ENCODE data around the gene SLC25A21.
"Not testable (repeated sequence)": the region's sequence is repeated elsewhere in the genome, so short reads cannot be mapped to it uniquely, and the experiment has no call there.

The SLC25A21 gene

DNA sequence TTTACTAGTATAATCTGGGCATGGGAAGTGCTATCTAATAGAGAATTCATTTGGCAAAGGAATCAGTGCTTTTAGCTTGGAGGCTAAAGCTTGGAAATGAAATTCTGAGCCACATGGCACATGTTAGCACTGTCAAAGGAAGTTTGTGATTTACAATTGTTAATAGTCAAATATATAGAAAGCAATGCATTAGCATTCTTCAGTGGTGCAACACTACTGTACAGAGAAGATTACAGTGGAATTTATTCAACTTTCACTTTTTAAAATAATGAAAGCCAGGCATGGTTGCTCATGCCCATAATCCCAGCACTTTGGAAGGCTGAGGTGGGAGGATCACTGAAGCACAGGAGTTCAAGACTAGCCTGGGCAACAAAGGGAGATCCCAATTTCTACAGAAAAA, 464.8 kb downstream of the SLC25A21 start:
- no peaks in the 10 kb centered on the region for H3K4me1 ChIP-seq (ENCODE audit: insufficient read depth, low read length)
- no peak overlapping the region for H3K4me3 ChIP-seq (ENCODE audit: low read depth in 1 of 2, low read length in 2 of 2)
- no peak overlapping the region for H3K9ac ChIP-seq (ENCODE audit: low read length)
- no peaks in the 10 kb centered on the region for H3K9me3 ChIP-seq (ENCODE audit: low read length)
- no peaks in the 10 kb centered on the region for H3K36me3 ChIP-seq (ENCODE audit: insufficient read depth, low read length)
- no peaks in the 10 kb centered on the region for H3K27me3 ChIP-seq (ENCODE audit: control insufficient read depth in 1 of 2, insufficient read depth in 2 of 2, low read length in 2 of 2)
- H3K27ac ChIP-seq (ENCODE audit: low read depth, low read length), result no peak overlapping the region

GRCh38 chr14:36702474-36702873, 469.9 kb downstream of the SLC25A21 start:
- Histone ChIP-seq H3K36me3 (ENCODE audit: insufficient read depth, low read length) (no peaks in the 10 kb centered on the region), H3K27ac (ENCODE audit: low read depth, low read length) (no peak overlapping the region), H3K4me3 (ENCODE audit: low read depth in 1 of 2, low read length in 2 of 2) (no peak overlapping the region), H3K4me1 (ENCODE audit: insufficient read depth, low read length) (no peaks in the 10 kb centered on the region), H3K9ac (ENCODE audit: low read length) (no peak overlapping the region), H3K9me3 (ENCODE audit: low read length) (no peaks in the 10 kb centered on the region), H3K27me3 (ENCODE audit: control insufficient read depth in 1 of 2, insufficient read depth in 2 of 2, low read length in 2 of 2) (no peaks in the 10 kb centered on the region)

DNA sequence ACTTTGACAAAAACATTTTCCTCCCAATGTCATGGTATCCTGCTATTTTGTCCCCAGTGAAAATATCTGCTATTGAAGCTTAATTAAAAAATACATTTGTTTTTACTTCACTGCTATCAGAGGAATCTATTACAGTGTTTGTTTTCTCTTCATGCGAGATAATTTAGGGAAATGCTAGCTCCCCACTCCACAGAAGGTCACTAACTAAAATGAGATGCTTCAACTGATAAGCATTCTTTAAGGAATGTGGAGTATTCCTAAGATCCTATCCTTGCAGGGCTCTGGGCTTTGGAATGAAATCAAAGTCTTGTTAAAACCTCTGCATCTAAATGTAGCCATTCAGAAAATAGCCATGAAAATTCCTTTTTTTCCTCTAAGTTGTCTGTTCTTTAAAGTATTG, 471.3 kb downstream of the SLC25A21 start:
- H3K27me3 ChIP-seq (ENCODE audit: control insufficient read depth in 1 of 2, insufficient read depth in 2 of 2, low read length in 2 of 2), result no peaks in the 10 kb centered on the region
- H3K4me3 ChIP-seq (ENCODE audit: low read depth in 1 of 2, low read length in 2 of 2), result no peak overlapping the region
- no peaks in the 10 kb centered on the region for H3K36me3 ChIP-seq (ENCODE audit: insufficient read depth, low read length)
- no peak overlapping the region for H3K27ac ChIP-seq (ENCODE audit: low read depth, low read length)
- no peaks in the 10 kb centered on the region for H3K9me3 ChIP-seq (ENCODE audit: low read length)
- H3K4me1 ChIP-seq (ENCODE audit: insufficient read depth, low read length), result no peaks in the 10 kb centered on the region
- no peak overlapping the region for H3K9ac ChIP-seq (ENCODE audit: low read length)

DNA sequence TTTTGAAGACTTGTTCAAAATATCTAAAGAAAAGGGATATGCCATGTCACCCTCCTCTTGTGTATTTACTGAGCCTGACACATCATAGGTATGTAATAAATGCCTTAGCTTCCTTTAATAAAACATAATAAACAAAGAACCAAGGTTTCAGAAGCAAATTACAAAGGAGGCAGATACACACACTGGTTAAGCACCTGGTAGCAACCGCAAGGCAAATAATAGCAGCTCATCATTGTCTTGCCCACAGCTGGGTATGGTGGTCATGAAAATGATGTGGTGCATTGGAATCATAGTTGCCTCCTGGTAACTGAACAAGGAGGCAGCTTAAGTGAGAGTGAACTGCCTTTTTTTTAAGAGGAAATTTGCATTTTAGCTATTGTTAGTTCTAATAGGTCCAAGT, 471.8 kb downstream of the SLC25A21 start:
- Histone ChIP-seq H3K27me3 (ENCODE audit: control insufficient read depth in 1 of 2, insufficient read depth in 2 of 2, low read length in 2 of 2) (no peaks in the 10 kb centered on the region), H3K36me3 (ENCODE audit: insufficient read depth, low read length) (no peaks in the 10 kb centered on the region), H3K27ac (ENCODE audit: low read depth, low read length) (no peak overlapping the region), H3K9ac (ENCODE audit: low read length) (no peak overlapping the region), H3K4me1 (ENCODE audit: insufficient read depth, low read length) (no peaks in the 10 kb centered on the region), H3K4me3 (ENCODE audit: low read depth in 1 of 2, low read length in 2 of 2) (no peak overlapping the region), H3K9me3 (ENCODE audit: low read length) (no peaks in the 10 kb centered on the region)

DNA sequence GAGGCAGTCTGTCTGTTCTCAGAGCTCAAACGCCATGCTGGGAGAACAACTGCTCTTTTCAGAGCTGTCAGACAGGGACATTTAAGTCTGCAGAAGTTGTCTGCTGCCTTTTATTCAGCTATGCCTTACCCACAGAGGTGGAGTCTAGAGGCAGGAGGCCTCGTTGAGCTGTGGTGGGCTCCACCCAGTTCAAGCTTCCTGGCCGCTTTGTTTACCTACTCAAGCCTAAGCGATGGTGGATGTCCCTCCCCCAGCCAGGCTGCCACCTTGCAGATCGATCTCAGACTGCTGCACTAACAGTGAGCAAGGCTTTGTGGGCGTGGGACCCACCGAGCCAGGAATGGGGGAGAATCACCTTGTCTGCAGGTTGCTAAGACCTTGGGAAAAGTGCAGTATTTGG, 473.0 kb downstream of the SLC25A21 start:
- not testable (repeated sequence) for H3K4me1 ChIP-seq (ENCODE audit: insufficient read depth, low read length); H3K36me3 ChIP-seq (ENCODE audit: insufficient read depth, low read length); H3K4me3 ChIP-seq (ENCODE audit: low read depth in 1 of 2, low read length in 2 of 2); H3K27ac ChIP-seq (ENCODE audit: low read depth, low read length); H3K9me3 ChIP-seq (ENCODE audit: low read length); H3K27me3 ChIP-seq (ENCODE audit: control insufficient read depth in 1 of 2, insufficient read depth in 2 of 2, low read length in 2 of 2); H3K9ac ChIP-seq (ENCODE audit: low read length)

DNA sequence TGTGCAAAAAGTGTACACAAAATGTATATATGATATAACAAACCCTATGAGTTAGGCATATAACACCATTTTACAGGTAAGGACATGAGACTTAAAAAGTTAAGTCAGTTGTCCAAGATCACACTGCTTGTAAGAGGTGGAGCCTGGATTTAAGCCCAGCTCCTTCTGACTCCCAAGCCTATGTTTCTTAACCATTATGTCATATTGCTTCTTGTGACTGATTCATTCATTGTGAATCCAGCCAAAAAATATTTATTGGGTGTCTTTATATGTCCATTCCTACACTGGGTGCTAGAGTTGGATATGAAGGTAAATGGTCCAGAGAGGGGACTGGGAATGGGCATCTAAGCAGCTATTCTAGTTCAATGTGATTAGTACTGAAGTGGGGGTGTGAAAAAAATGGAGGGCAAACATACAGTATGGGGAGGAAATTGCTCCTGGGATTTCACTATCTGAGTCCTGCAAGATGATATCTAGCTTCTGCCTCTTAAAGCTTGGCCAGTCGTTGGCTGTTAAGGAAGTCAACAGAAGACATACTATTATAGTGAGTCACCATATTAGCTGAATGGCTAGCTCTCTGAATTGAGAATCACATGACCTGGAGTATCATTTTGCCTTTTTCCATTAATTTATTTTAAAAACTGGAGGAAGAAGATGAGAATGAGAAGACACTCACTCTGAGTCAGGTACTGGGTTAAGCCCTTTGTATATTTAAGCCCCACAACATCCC, 481.9 kb downstream of the SLC25A21 start:
- Histone ChIP-seq H3K27me3 (ENCODE audit: control insufficient read depth in 1 of 2, insufficient read depth in 2 of 2, low read length in 2 of 2) (no peaks in the 10 kb centered on the region), H3K9ac (ENCODE audit: low read length) (no peak overlapping the region), H3K4me3 (ENCODE audit: low read depth in 1 of 2, low read length in 2 of 2) (no peak overlapping the region), H3K4me1 (ENCODE audit: insufficient read depth, low read length) (no peaks in the 10 kb centered on the region), H3K27ac (ENCODE audit: low read depth, low read length) (no peak overlapping the region), H3K9me3 (ENCODE audit: low read length) (no peaks in the 10 kb centered on the region), H3K36me3 (ENCODE audit: insufficient read depth, low read length) (no peaks in the 10 kb centered on the region)

GRCh38 chr14:36684946-36685345, 487.5 kb downstream of the SLC25A21 start:
- H3K4me3 ChIP-seq (ENCODE audit: low read depth in 1 of 2, low read length in 2 of 2), result no peak overlapping the region
- H3K36me3 ChIP-seq (ENCODE audit: insufficient read depth, low read length), result no peaks in the 10 kb centered on the region
- H3K9me3 ChIP-seq (ENCODE audit: low read length), result no peaks in the 10 kb centered on the region
- H3K4me1 ChIP-seq (ENCODE audit: insufficient read depth, low read length), result no peaks in the 10 kb centered on the region
- H3K27ac ChIP-seq (ENCODE audit: low read depth, low read length), result no peak overlapping the region
- H3K9ac ChIP-seq (ENCODE audit: low read length), result no peak overlapping the region
- no peaks in the 10 kb centered on the region for H3K27me3 ChIP-seq (ENCODE audit: control insufficient read depth in 1 of 2, insufficient read depth in 2 of 2, low read length in 2 of 2)

DNA sequence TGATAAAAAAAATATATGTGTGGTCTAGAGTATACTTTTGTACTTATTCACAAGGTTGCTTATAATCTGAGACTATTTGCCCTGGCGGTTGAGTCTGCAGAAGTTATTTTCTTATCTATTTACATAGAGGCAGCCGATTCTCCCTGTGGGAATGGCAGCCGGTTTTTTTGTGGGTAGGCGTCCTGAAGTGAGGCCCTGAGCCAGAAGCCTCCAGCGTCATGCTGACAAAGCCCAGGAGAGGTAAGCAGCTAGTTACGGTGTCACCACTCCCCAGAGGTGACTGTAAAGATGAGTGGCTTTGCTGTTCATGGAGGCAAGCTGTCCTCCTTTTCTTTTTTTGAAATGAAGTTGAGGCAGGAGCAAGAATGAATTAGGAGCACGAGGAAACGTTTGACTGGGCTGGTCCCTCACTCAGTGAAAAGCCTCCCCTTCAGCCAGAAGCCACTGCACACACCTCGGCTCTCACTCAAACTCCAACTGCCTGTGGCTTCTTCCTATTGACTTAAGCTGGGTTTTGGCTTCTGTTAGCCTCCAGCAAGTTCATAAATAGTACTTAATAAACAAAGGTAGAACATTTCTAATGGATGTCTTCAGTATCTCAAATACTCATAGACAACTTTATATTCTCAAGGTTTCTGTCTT, 489.2 kb downstream of the SLC25A21 start:
- Histone ChIP-seq H3K27me3 (ENCODE audit: control insufficient read depth in 1 of 2, insufficient read depth in 2 of 2, low read length in 2 of 2) (no peaks in the 10 kb centered on the region), H3K9ac (ENCODE audit: low read length) (no peak overlapping the region), H3K4me3 (ENCODE audit: low read depth in 1 of 2, low read length in 2 of 2) (no peak overlapping the region), H3K9me3 (ENCODE audit: low read length) (no peaks in the 10 kb centered on the region), H3K36me3 (ENCODE audit: insufficient read depth, low read length) (no peaks in the 10 kb centered on the region), H3K27ac (ENCODE audit: low read depth, low read length) (no peak overlapping the region), H3K4me1 (ENCODE audit: insufficient read depth, low read length) (no peaks in the 10 kb centered on the region)

- no peaks in the 10 kb centered on the region for H3K36me3 ChIP-seq (ENCODE audit: insufficient read depth, low read length)
- no peak overlapping the region for H3K4me3 ChIP-seq (ENCODE audit: low read depth in 1 of 2, low read length in 2 of 2)
- H3K4me1 ChIP-seq (ENCODE audit: insufficient read depth, low read length), result no peaks in the 10 kb centered on the region
- H3K9me3 ChIP-seq (ENCODE audit: low read length), result no peaks in the 10 kb centered on the region
- no peaks in the 10 kb centered on the region for H3K27me3 ChIP-seq (ENCODE audit: control insufficient read depth in 1 of 2, insufficient read depth in 2 of 2, low read length in 2 of 2)
- H3K27ac ChIP-seq (ENCODE audit: low read depth, low read length), result no peak overlapping the region
- no peak overlapping the region for H3K9ac ChIP-seq (ENCODE audit: low read length)
Observed at GRCh38 chr14:36682338-36682737, 490.1 kb downstream of the SLC25A21 start.

GRCh38 chr14:36676236-36676635, 496.2 kb downstream of the SLC25A21 start:
- H3K4me3 ChIP-seq (ENCODE audit: low read depth in 1 of 2, low read length in 2 of 2), result no peak overlapping the region
- no peak overlapping the region for H3K27ac ChIP-seq (ENCODE audit: low read depth, low read length)
- H3K9ac ChIP-seq (ENCODE audit: low read length), result no peak overlapping the region
- H3K9me3 ChIP-seq (ENCODE audit: low read length), result no peaks in the 10 kb centered on the region
- no peaks in the 10 kb centered on the region for H3K36me3 ChIP-seq (ENCODE audit: insufficient read depth, low read length)
- H3K27me3 ChIP-seq (ENCODE audit: control insufficient read depth in 1 of 2, insufficient read depth in 2 of 2, low read length in 2 of 2), result peaks cover 0 to 3% of the 10 kb centered on the region in 2 donors
- H3K4me1 ChIP-seq (ENCODE audit: insufficient read depth, low read length), result no peaks in the 10 kb centered on the region

DNA sequence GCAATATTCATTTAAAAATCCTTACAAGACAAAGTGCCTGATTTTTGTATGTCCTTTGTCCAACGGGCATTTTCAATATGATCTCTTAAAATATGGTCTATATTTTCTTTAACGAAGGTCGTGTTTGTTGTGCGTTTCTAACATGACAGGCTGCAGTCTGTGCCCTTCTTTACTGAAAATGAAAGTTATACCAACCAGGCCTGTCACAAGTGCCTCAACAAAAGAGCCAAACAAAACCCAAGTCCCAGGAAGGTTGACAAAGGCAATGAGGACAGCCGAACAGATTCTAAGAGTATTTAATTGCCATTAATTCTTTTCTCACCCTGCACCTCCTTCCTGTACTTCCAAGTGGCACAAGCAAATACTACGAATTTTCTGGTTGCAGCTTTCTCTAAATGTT, 496.8 kb downstream of the SLC25A21 start:
- H3K9me3 ChIP-seq (ENCODE audit: low read length), result no peaks in the 10 kb centered on the region
- no peaks in the 10 kb centered on the region for H3K4me1 ChIP-seq (ENCODE audit: insufficient read depth, low read length)
- no peak overlapping the region for H3K4me3 ChIP-seq (ENCODE audit: low read depth in 1 of 2, low read length in 2 of 2)
- peaks cover 0 to 7% of the 10 kb centered on the region in 2 donors for H3K27me3 ChIP-seq (ENCODE audit: control insufficient read depth in 1 of 2, insufficient read depth in 2 of 2, low read length in 2 of 2)
- no peak overlapping the region for H3K9ac ChIP-seq (ENCODE audit: low read length)
- no peaks in the 10 kb centered on the region for H3K36me3 ChIP-seq (ENCODE audit: insufficient read depth, low read length)
- H3K27ac ChIP-seq (ENCODE audit: low read depth, low read length), result no peak overlapping the region

DNA sequence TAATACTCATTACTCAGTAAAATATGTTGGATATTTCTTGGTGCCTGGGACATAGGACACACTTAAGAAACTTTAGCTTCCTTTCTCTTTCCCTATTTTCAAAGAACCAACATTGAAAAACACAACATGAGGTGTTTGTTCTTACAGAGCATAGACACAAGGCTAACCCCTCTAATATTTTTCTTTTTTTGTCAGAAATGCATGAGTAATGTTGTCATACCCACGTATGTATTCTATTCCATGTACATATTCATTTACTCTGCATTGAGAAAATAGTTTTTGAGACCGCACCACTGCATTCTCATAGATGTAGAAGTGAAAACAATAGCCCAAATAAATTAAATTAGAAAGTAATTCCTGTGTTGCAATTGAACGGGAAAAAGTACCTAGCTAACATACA, 497.7 kb downstream of the SLC25A21 start:
- H3K9me3 ChIP-seq (ENCODE audit: low read length), result no peaks in the 10 kb centered on the region
- no peak overlapping the region for H3K27ac ChIP-seq (ENCODE audit: low read depth, low read length)
- H3K9ac ChIP-seq (ENCODE audit: low read length), result no peak overlapping the region
- H3K4me3 ChIP-seq (ENCODE audit: low read depth in 1 of 2, low read length in 2 of 2), result no peak overlapping the region
- peaks cover 6 to 7% of the 10 kb centered on the region in 2 donors for H3K27me3 ChIP-seq (ENCODE audit: control insufficient read depth in 1 of 2, insufficient read depth in 2 of 2, low read length in 2 of 2)
- H3K36me3 ChIP-seq (ENCODE audit: insufficient read depth, low read length), result no peaks in the 10 kb centered on the region
- no peaks in the 10 kb centered on the region for H3K4me1 ChIP-seq (ENCODE audit: insufficient read depth, low read length)
